HG03280 (cell line): ENCODE results near the gene ITLN2.
"Not testable (repeated sequence)": the region's sequence is repeated elsewhere in the genome, so short reads cannot be mapped to it uniquely, and the experiment has no call there.

Experiments used
- ATAC-seq: cut with Tn5 transposase; IDR thresholded peaks from one replicate; pipeline ENCODE4 v1.9.1; 2021; ENCODE audit warnings: mild to moderate bottlenecking, moderate library complexity; ENCODE audit not compliant: unreplicated experiment

Gene ITLN2

DNA sequence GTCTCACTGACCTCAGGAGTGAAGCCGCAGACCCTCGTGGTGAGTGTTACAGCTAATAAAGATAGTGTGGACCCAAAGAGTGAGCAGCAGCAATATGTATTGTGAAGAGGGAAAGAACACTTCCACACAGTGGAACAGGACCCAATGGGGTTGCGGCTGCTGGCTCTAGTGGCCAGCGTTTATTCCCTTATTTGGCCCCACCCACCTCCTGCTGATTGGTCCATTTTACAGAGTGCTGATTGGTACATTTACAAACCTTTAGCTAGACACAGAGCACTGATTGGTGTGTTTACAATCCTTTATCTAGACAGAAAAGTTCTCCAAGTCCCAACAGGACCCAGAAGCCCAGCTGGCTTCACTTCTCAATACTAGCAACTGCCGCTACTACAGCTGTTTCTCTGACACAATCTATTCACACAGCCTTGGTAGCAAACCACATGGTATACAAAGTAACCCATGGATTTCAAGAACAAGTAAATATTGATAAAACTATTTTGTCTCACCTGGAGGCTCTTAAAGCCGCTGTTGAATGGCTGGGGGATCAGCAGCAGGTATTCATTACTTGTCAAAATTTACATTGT, 44.3 kb downstream of the ITLN2 start:
- no peak for ATAC-seq

DNA sequence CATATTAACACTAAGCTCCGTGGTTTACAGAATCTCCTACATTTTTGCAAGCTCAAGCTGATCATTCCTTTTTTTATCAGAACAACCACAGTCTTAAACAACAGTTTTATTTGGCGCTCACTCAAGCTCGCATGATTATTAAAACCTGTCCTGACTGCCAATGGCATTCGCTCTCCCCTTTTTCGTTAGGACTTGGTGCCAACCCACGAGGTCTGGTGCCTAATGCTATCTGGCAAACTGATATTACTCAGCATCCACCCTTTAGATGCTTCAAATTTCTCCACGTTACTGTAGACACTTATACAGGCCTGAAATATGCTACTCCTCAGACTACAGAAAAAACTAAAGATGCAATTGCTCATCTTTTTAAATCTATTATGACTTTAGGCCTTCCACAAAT, 46.6 kb downstream of the ITLN2 start:
- no peak for ATAC-seq

GRCh38 chr1:160905617-160905989, 49.0 kb downstream of the ITLN2 start:
- ATAC-seq = no peak

- no peak for ATAC-seq
Measured at GRCh38 chr1:160904783-160905616, 49.6 kb downstream of the ITLN2 start.

DNA sequence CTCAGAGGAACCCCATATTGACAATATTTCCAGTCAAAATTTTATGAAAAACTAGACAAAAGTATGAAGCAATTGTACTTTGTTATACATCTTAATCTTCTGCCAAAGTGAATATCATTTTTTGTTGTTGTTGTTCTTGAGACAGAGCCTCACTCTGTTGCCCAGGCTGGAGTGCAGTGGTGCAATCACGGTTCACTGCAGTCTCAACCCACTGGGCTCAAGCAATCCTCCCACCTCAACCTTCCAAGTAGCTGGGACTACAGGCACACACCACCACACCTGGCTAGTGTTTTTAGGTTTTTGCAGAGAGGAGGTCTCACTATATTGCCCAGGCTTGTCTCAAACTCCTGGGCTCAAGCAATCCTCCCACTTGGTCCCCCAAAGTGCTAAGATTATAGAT, 52.4 kb downstream of the ITLN2 start:
- not testable (repeated sequence) for ATAC-seq

DNA sequence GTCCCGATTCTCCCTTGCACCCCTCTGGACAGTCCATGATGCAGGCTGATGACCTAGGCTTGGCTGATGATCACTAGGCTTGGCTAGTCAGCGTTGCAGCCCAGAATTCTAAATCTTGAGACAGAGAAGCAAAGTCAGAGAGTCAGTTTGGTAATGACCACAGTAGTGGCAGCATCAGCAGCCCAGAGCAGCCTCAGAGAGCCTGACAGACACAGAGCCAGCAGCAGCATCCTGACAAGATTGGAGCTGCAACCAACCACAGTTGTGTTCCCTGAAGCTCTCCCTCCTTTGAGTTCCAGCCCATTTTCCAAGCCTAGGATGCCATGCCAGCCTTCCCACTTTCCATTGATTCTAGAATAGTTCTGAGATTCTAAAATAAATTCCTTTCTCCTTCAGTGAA, 52.8 kb downstream of the ITLN2 start:
- no peak for ATAC-seq

GRCh38 chr1:160900683-160901082, 53.9 kb downstream of the ITLN2 start:
- ATAC-seq = not testable (repeated sequence)
